Stimulated activated CD4-positive, alpha-beta T cell treated with anti-CD3 and anti-CD28 coated beads, TNF-alpha, amount 100 ng/mL, for 4 hours (primary cell): ENCODE results near the gene ZHX3.

Source experiments
- DNase-seq, 3 experiments: peaks; one replicate each; pipeline ENCODE4 v3.0.0-alpha.2; 2020; ENCODE audit warnings: low read depth in 3 of 3

The ZHX3 gene

DNA sequence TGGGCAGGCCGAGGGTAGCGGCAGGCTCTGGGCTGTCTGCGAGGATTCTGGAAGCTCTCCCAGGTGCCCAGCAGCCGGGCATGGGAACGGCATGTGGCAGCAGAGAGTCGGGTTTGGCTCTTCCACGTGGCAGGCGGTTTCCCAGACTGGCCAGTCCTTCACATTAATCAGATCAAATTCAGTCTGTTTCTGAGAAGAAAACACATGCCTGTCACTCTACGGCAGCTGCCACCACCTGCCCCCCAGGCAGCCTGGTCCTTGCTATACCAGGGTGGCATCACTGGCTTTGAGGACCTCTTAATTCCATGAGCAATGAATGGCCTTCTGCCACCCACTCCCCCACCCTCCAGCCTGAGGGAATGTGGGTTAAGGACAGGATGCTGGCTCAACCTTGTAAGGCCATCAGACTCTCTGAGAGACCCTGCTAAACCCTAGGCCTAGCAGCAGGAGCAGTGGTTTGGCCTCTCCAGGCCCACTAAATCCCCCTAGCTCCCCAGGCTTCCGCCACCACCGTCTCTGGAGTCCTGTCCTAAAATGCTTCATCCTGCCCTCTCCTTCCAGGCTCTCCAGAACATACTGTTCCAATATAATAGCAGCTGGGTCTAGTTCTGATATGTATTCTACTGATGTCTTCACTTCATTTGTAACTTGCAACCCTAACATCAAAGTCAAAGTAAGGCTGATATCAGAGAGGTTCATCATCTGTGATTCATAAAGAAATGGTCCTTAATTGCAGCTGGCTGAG is 132.3 kb downstream of the ZHX3 start:
- no peak for DNase-seq

DNA sequence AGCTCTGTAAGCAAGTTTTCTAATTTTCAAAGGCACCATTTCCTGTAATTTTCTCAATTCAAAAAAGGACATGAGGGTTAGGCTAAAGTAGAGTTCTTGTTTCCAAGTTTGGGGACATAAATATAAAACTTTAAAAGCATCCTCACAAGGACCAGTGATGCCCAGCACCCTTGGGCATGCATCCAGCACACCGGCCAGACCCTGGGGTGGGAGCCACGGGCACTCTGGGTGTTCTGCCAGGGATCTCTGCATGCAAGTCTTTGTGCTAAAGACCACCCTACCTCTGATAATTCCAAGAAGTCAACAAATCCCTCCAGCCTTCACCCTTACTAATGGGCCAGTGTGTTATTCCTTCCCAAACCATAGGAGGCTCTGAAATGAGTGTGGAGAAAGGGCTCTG is 133.7 kb downstream of the ZHX3 start:
- no peak for DNase-seq

DNA sequence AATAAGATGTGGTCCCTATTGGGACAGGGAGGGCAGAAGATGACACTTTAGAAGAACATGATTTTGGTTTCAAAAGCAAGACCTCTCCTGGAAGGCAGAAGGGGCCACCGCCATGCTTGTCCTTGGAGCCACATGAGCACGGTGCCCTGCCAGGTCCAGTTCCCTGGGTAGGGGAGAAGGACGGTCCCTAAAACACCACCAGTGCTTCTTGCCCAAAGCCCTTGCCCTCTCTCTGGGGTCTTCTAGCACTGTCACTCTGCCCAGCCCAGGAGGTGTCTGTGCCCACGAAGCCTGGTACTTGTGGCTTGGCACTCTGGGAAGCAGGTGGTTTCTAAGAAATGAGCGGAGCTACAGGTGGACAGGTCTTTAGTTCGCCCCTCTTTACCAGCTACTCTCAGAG is 134.1 kb downstream of the ZHX3 start:
- no peak for DNase-seq

DNA sequence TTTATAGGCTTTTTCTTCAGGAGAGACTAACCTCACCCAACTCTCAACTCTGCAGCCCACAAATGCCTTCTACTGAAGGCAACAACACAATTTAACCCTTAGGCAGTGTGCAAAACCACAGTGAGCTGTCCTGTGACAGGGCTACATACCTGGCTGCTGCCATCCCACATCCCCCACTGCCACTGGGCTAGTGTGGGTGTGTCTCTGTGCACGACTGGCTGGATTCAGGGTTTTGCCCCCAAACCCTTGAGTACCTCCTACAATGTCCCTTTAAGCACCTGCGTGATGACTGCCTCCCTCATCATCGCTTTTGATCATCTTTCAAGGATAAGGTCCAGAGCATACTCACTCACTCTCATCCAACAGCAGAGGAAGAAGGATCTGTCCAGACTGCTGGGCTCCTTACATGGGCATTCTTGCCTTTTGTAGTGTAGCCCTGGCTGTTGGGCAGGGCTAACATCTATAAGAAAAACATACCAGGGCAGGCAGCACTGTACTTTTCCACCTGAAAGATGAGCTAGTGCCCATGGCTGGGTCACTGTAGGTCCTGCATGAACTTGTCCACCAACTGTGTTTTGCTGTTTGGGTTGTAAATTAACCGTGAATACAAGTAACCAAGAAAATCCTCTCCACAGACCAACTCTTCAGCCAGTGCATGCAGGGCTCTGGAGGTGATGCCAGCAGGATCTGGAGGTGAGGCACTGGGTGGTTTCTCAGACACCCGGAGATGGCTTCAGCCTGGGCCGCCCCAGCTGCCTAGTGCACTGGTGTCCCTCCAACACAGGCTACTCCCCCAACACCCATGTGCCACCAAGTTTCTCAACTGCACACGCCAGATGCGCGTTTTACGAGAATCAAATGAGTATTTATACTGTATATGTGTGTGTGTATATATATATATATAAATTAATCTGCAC is 135.0 kb downstream of the ZHX3 start:
- DNase-seq = no peak

DNA sequence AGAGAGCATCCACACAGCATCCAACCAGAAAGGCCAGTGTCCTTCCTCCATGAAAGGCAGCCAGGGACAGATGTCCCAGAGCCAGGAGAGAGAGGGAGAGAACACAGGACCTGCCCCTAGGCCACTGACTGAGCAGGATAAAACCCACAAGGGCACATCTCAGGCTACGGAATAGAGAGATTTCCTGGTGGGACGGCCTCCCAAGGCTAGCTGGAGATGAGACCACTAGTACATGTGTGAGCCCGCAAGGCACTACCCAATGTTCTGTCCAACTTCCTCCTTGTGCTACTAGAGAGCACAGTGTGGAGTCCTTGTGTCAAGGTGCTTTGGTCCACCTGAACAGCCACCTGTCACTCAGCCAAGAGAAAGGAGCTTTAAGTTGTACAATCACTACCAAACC is 136.0 kb downstream of the ZHX3 start:
- no peak for DNase-seq

DNA sequence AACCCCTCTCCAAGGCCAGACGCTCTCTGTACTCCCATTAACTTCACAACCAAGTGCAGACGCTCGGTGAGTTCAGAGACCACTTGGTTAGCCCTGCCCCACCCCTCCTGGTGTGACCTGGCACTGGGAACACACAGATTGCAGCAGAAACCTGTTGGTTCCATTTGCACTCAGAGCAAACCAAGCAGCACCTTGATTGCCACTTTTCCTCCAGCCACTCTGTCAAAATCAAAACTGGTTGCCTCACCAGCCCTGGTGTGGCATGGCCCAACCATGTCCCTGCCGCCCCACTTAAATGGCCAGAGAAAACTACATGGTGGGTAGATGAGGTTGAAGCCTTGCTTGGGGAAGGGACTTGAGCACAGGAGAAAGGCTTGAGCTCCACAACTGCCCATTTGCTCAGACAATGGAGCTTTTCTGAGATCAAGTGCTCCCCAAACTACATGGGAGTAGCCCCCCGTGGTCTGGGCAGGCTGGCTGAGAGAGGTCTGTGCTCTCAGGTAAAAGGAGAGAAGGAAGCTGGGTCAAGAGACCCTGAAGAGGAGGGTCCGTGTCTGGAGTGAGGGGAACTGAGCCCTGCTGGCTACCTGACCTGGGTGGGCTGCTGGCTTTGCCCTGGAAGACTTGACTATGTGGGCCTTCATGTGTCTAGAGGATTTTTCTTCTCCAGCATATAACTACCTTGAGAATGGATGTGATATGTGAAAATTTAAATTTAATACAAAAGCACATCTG is 136.8 kb downstream of the ZHX3 start:
- DNase-seq = no peak

DNA sequence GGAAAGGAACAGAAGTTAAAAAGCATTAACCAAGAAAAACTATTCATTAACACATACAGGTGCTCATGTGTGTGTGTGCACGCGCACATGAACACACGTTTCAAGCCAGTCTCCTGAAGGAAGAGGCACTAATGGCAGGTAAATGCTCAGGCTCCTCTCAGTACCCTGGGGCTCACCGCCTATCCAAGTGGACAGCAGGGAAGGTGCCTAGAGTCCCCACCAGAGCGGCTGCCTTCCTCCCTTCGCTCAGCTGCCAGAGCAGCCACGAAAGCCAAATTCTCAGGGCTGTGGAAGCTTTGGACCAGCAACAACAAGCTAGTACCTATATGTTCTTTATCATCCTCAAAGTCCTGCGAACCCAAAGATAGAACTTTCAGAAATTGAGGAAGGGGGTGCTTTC is 137.6 kb downstream of the ZHX3 start:
- DNase-seq = no peak

DNA sequence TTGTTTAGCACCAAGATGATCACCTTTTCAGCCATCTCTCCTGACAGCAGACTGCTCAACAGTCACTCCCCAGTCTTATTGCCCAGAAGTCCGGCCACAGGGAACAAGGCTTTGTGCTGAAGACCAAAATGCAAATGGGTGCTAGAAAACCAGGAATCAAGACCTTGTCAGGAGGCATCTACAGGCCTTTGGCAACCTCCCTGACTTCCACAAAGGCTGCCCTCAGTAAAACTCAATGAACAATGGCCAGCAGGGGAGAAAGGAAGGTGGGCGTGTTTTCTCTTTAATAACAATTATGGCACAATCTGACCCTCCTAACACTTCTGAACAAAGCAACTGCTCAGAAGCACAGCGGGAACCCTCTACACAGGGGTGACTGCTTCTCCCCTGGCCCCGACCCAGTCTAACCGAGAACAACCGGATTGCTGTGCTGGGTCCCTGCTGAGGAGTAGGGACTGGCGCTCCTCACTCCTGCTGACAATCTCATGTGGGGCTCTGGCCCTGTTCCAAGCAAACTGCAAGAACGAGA is 138.6 kb downstream of the ZHX3 start:
- DNase-seq = no peak

DNA sequence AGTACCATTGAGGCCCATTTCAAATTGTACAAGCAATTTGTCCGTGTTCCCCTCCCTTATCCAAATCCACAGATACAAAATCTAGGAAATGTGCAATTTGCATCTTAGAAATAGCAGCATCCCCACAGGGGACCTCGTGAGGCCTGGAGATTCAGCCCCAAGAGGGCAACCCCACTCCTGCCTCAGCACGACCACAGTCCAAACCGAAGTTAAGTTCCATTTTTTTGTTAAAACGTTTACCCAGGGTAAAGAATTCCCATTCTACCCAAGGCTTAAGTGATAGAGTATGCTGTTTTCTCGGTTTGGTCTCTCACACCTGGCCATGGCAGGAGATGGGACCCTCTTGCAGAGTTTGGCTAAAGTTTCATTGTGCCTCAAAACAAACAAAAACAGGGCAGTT is 139.0 kb downstream of the ZHX3 start:
- no peak for DNase-seq

DNA sequence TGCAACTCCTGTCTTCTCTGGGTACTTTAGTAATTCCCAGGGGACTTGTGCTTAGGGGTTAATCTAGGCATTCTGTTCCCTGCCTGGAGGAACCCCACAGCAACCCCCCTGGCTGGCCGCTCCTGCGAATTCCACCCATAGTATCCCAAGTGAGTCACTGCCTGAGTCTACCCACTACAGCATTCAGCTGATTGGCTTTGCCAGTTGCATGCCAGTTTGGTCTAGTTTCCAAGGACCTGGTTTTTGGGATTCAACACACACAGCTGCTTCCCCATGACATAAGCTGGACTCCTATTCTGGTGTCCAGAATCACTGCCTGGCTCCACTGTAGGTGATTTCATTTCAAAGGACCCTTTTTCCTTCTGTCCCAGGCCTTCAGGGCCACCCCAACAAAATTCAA is 139.9 kb downstream of the ZHX3 start:
- DNase-seq = no peak

DNA sequence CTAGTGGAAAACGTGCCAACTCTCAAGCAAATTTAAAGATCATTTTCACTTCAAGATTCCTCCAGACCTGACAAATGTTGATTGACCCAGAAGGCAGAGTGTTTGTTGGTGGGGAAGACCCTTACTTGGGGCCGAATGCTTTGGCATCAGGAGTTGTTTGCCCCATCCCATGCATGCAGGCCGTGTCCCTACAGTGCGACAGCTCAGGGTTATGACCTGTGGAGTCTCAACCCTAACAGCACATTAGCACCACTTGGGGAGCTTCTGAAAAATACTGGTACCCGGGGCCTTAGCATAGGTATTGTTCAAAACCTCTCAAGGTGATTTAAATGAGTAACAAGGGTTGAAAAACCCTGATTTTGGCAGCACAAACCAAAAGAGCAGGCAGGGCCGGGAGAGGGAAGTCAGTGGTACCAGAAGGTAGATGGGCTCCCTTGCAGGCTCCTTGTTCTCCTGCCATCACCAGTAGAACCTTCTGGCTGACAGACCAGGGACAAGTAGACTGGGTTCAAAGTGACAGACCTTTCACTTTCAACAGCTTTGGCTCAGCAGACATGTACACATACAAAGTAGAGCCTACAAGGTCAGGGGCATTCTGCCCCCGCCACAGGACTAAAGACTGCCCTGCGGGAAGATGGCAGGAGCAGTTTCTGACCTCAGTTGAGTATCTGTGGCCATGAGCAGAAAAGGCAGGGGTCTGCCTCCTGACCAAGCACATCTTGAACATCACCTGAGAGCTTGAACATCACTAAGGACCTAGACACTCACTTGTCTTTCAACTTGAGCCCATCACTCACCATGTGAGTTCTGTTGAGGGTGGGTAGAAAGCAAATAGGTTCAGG is 140.6 kb downstream of the ZHX3 start:
- no peak for DNase-seq

DNA sequence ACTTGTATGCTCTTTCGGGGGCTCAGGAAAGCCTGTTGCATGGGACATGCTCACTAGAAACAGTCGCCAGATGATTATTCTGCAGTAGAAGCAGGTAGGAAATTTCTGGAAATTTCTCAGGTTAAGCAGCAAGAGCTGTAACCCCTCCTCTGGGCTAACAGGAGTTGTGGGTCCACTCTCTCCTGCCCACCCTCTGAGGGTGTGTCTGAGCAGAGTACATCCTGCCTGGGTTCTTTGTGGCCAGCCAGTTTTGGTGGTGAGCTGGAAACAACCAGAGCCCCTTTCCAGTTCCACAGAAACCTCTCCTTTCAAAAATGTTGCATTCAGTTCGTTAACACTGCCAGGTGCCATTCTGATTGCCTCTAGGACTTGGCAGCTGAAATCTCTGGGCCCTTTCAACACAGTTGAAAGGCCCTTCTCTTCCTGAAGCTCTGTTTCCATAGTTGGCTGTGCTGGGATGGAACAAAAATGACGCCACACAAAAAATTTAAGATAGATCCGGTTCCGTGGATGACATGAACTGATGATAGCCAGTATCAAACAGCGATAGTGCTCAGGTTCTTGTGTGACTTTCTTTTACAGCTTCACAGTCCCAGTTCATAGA is 141.7 kb downstream of the ZHX3 start:
- no peak for DNase-seq

DNA sequence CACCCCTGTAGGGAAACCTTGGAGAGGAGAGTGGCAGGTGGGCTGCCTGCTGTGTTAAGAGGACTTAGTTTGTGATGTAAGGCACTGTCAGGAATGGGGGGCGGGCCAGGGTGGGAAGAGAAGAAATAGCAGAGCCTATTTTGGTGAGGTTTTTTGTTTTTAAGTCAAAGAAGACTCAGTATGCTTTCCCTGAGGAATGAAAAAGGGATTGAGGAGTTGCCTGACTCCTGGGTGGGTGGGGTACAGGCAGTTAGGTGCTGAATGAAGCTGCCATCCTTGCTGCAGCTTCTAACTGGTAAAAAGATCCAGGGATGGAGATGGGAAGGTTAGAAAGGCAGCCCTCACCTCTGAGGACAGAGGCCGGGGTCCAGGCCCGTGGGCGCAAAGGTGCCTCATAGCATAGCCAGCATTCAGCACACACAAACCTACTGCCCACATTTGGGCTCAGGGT is 142.3 kb downstream of the ZHX3 start:
- no peak for DNase-seq

DNA sequence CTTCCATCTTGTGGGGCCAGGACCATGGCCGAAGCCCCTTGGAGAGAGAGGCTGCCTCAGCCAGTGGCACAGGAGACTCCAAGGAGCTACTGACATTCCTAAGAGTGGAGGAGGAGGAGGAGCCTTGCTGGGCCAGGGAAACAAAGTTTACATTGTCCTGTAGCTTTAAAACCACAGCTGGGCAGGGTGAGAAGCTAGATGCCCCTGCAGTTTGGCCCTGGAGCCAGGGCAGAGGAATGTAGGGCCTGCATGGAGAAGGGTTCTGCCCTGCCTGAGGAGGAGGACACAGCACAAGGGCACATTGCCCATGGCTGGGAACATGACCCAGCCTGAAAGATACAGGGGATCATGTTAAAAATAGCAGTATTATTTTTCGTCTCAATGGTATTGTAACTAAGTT is 142.7 kb downstream of the ZHX3 start:
- no peak for DNase-seq

DNA sequence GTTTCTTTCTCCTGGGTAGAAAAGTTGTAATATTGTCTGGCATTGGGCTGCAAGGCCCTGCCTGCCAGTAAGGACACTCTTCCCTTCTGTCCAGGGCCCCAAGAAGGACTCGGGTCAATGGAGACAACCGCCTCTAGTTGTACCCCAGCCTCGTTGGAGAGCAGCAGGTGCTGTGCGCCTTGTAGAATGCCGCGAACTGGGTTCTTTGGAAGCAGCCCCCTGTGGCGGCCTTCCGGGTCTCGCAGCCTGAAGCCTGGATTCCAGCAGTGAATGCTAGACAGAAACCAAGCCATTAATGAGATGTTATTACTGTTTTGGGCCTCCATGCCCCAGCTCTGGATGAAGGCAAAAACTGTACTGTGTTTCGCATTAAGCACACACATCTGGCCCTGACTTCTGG is 143.2 kb downstream of the ZHX3 start:
- DNase-seq = no peak

DNA sequence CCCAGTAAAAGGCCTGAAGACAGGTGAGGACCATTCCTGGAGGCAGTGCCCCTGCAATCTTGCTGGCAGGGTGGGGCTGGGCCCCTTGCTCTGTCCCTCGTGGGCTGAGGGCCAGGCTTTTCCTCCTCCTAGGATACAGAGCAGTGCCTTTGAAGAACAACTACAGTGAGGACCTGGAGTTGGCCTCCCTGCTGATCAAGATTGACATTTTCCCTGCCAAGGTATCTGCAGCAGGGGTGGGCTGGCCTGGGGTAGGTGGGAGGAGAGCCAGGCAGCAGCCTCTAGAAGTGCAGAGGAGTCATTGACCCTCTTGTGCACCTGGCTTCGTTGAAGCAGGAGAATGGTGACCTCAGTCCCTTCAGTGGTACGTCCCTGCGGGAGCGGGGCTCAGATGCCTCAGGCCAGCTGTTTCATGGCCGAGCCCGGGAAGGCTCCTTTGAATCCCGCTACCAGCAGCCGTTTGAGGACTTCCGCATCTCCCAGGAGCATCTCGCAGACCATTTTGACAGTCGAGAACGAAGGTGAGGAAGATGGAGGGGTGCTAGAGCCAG is 143.7 kb downstream of the ZHX3 start:
- DNase-seq = no peak

DNA sequence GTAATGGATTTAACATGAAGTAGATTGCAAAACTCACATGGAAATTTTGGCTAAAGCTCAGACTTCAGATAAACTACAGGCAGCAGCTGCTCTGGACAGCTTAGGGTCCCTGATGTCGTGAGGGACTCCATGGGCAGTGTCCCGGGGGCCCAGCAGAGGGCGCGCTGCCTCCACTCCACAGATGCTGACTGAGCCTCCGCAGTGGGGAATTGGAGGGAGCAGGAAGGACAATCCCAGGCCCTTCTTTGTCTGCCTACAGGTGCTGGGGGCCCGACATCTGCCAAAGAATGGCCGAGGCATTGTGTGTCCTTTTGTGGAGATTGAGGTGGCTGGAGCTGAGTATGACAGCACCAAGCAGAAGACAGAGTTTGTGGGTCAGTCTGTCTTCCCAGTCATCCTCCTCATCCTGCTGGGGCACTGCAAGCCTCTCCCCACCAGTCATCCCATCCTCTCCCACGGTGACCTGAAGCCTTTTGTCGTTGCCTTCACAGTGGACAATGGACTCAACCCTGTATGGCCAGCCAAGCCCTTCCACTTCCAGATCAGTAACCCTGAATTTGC is 144.3 kb downstream of the ZHX3 start:
- peak; percentile 32 to 50 (median 37) for DNase-seq

DNA sequence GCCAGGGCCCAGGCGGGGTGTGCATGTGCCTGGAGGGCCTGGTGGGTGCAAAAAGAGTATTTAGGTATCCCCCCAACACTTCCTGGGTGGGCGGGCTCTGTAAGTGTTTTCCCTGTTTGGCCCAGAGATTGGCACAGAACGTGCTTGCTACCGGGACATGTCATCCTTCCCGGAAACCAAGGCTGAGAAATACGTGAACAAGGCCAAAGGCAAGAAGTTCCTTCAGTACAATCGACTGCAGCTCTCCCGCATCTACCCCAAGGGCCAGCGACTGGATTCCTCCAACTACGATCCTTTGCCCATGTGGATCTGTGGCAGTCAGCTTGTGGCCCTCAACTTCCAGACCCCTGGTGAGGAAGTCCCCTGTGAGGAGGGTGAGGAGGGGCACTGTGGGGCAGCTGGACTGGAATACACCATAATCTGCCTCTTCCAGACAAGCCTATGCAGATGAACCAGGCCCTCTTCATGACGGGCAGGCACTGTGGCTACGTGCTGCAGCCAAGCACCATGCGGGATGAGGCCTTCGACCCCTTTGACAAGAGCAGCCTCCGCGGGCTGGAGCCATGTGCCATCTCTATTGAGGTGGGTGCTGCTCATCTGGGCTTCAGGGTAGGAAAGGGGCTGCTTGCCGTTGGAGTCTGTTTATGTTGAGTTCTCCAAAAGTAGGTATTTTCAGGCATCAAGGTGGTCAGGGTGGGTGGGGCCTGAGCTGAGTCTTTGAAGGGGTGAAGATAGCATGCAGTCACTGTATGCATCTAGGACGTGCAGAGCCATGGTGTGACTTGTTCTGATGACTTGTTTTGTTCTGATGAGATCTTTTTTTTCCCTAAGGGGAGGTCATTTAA is 145.0 kb downstream of the ZHX3 start:
- DNase-seq = no peak

DNA sequence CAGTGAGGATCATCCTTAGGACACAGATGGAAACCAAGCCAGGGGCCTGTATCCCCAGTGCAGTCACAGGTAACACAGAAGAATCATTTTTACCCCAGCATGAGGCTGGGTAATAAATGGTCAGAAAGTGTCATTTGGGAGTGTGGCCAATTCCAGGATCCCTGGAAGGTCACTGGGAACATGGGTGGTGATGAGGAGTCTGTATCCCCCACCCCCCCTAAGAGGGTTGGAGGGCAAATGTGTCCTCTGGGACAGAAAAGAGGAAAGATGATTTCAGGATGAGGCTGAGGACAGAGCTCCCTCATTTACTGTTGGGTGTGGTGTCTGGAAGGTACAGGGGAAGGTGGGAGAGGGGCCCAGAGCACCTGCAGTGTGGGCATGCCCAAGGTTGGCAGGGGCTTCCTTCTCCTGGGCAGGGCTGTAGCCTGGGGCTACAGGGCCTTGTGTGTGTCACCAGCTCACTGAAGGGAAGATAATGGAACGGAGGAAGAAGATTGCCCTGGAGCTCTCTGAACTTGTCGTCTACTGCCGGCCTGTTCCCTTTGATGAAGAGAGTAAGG is 145.7 kb downstream of the ZHX3 start:
- DNase-seq = no peak
